Measurements from ENCODE around the gene SNF8. TPM values are rescaled to one million over a fixed set of nuclear protein-coding genes. Genes with fewer than 3 reads are reported as not detected.

The SNF8 gene
- total RNA-seq, 1 donor from 2014 or later = 168 TPM

- Histone ChIP-seq H3K36me3 (ENCODE audit: insufficient read depth, low read length) (no peaks in the 10 kb centered on the region), H3K9me3 (ENCODE audit: insufficient read depth, low read depth, low read length) (no peaks in the 10 kb centered on the region), H4K20me1 (ENCODE audit: insufficient read depth, low read length) (no peaks in the 10 kb centered on the region), H3K4me3 (ENCODE audit: insufficient read depth, low read depth, low read length) (peak overlapping the region; percentile 17), H2AFZ (ENCODE audit: low read depth, low read length) (peak overlapping the region; percentile 79), H3K79me2 (ENCODE audit: insufficient read depth, low read length) (no peaks in the 10 kb centered on the region), H3K27me3 (ENCODE audit: insufficient read depth, low read length) (no peaks in the 10 kb centered on the region), H3K9ac (ENCODE audit: low read length) (peak overlapping the region; percentile 50), H3K27ac (ENCODE audit: low read depth, low read length) (peak overlapping the region; percentile 62), H3K4me2 (ENCODE audit: low read length) (peak overlapping the region; percentile 77), H3K4me1 (ENCODE audit: insufficient read depth, low read length) (peaks cover 16% of the 10 kb centered on the region)
- DNase-seq (ENCODE audit: low read depth) (peak; percentile 60), FAIRE-seq (no peak)
- Mint-ChIP-seq H3K4me3 (ENCODE audit: unreplicated experiment) (peak overlapping the region; percentile 54), H3K36me3 (ENCODE audit: low read depth, unreplicated experiment) (no peaks in the 10 kb centered on the region), H3K27me3 (ENCODE audit: low read depth, unreplicated experiment) (no peaks in the 10 kb centered on the region), H3K4me1 (ENCODE audit: low read depth, unreplicated experiment) (peaks cover 21% of the 10 kb centered on the region), H3K27ac (ENCODE audit: unreplicated experiment) (peak overlapping the region; percentile 84), H3K9me3 (ENCODE audit: unreplicated experiment) (no peaks in the 10 kb centered on the region)
- TF ChIP-seq CTCF (IDR thresholded peaks at IDR 0.05; ENCODE audit: insufficient read depth, low read depth, low read length) (no peak), EZH2 (IDR thresholded peaks at IDR 0.05; ENCODE audit: insufficient read depth, low read length) (no peak)
These were observed 17.0 kb upstream of the SNF8 start for GRCh38 chr17:48961516-48962233.

DNA sequence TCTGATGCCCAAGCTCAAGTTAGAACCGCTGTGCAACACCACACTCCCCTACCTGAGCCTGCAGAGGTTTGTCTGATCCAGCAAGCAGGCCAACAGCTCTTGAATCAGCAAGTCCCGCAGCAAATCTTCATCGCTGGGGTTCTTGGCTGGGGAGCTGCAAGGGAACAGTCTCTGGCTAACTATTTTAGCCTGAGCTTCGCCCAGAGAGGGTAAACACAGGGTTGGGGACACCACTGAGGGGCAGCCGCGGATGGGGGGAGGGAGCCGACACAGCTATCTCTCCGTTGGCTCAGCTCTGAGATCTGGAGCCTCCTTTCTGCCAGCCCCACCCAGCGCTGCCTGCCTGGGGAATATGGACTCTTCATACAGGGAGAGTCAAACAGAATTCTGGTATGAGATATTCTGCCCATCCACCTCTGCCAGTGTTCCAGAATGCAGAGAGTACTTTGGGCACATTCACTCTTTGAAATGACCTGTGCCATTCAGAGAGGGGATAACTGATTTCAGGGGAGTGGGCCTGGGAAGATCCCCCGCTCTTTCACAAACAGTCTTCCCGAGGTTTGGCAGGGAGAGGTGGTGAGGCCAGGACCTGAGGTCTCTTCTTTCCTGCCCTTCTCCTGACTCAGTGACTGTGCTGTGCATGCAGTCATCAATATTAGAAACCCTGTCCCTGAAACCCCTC, 16.3 kb upstream of the SNF8 start:
- H3K79me2 ChIP-seq (ENCODE audit: insufficient read depth, low read length) = no peaks in the 10 kb centered on the region
- H3K4me3 ChIP-seq (ENCODE audit: insufficient read depth, low read depth, low read length) = no peak overlapping the region
- peak overlapping the region; percentile 79 for H2AFZ ChIP-seq (ENCODE audit: low read depth, low read length)
- no peaks in the 10 kb centered on the region for H3K27me3 ChIP-seq (ENCODE audit: insufficient read depth, low read length)
- peaks cover 16% of the 10 kb centered on the region for H3K4me1 ChIP-seq (ENCODE audit: insufficient read depth, low read length)
- peak overlapping the region; percentile 50 for H3K9ac ChIP-seq (ENCODE audit: low read length)
- H3K36me3 ChIP-seq (ENCODE audit: insufficient read depth, low read length) = no peaks in the 10 kb centered on the region
- no peak overlapping the region for H3K27ac ChIP-seq (ENCODE audit: low read depth, low read length)
- DNase-seq (ENCODE audit: low read depth) (no peak), FAIRE-seq (no peak)
- peak overlapping the region; percentile 77 for H3K4me2 ChIP-seq (ENCODE audit: low read length)
- Mint-ChIP-seq H3K27me3 (ENCODE audit: low read depth, unreplicated experiment) (no peaks in the 10 kb centered on the region), H3K27ac (ENCODE audit: unreplicated experiment) (peak overlapping the region; percentile 86), H3K4me3 (ENCODE audit: unreplicated experiment) (peak overlapping the region; percentile 54), H3K36me3 (ENCODE audit: low read depth, unreplicated experiment) (no peaks in the 10 kb centered on the region), H3K4me1 (ENCODE audit: low read depth, unreplicated experiment) (peaks cover 21% of the 10 kb centered on the region), H3K9me3 (ENCODE audit: unreplicated experiment) (no peaks in the 10 kb centered on the region)
- H4K20me1 ChIP-seq (ENCODE audit: insufficient read depth, low read length) = no peaks in the 10 kb centered on the region
- TF ChIP-seq CTCF (IDR thresholded peaks at IDR 0.05; ENCODE audit: insufficient read depth, low read depth, low read length) (no peak), EZH2 (IDR thresholded peaks at IDR 0.05; ENCODE audit: insufficient read depth, low read length) (no peak)
- H3K9me3 ChIP-seq (ENCODE audit: insufficient read depth, low read depth, low read length) = no peaks in the 10 kb centered on the region
